Breast epithelium (tissue), 3 donors: Measurements from ENCODE around the gene WIPI1.
"Not testable (repeated sequence)": the region's sequence is repeated elsewhere in the genome, so short reads cannot be mapped to it uniquely, and the experiment has no call there.

ENCODE experiments used
- POLR2A ChIP-seq: fragments of 450-650 bp; IDR thresholded peaks from one replicate; pipeline ENCODE4 v1.6.1; 2016; ENCODE audit warnings: antibody characterized with exemption, mild to moderate bottlenecking, moderate library complexity
- TF ChIP-seq, protein P1 (sequence below), 3 donors: fragments of 450-650 bp; IDR thresholded peaks; one replicate each; pipeline ENCODE4 v1.5.1; 2016 to 2017; ENCODE audit warnings: antibody characterized with exemption in 3 of 3, mild to moderate bottlenecking in 3 of 3, moderate library complexity in 3 of 3

DNA sequence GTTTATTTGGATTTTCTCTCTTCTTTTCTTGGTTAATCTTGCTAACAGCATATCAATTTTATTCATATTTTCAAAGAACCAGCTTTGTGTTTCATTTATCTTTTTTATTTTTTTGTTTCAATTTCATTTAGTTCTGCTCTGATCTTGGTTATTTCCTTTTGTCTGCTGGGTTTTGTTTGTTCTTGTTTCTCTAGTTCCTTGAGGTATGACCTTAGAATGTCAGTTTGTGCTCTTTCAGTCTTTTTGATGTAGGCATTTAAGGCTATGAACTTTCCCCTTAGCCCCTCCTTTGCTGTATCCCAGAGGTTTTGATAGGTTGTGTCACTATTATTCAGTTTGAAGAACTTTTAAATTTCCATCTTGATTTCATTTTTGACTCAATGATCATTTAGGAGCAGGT, 42.4 kb downstream of the WIPI1 start:
- TF ChIP-seq, protein P1, sequence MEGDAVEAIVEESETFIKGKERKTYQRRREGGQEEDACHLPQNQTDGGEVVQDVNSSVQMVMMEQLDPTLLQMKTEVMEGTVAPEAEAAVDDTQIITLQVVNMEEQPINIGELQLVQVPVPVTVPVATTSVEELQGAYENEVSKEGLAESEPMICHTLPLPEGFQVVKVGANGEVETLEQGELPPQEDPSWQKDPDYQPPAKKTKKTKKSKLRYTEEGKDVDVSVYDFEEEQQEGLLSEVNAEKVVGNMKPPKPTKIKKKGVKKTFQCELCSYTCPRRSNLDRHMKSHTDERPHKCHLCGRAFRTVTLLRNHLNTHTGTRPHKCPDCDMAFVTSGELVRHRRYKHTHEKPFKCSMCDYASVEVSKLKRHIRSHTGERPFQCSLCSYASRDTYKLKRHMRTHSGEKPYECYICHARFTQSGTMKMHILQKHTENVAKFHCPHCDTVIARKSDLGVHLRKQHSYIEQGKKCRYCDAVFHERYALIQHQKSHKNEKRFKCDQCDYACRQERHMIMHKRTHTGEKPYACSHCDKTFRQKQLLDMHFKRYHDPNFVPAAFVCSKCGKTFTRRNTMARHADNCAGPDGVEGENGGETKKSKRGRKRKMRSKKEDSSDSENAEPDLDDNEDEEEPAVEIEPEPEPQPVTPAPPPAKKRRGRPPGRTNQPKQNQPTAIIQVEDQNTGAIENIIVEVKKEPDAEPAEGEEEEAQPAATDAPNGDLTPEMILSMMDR (IDR thresholded peaks at IDR 0.05): not testable (repeated sequence)
- TF ChIP-seq POLR2A: not testable (repeated sequence)
